SK-N-SH treated with all-trans-retinoic acid at 6 μM for 48 hours (cell line): ENCODE measurements around the gene NPIPB2.

Experiments
- ATAC-seq: fragments of 200-7000 bp; cut with Tn5 transposase; 3 replicates; pipeline ENCODE4 v1.9.1; 2020; ENCODE audit warnings: mild to moderate bottlenecking, moderate library complexity
- ISL1 ChIP-seq: fragments of 250-450 bp; sonication (Bioruptor Pico); IDR thresholded peaks from 2 replicates; pipeline ENCODE4 v2.1.2; 2022; ENCODE audit warnings: mild to moderate bottlenecking, moderate library complexity
- PPARA ChIP-seq: fragments of 250-450 bp; sonication (Bioruptor Pico); IDR thresholded peaks from 2 replicates; pipeline ENCODE4 v1.5.0; 2020; ENCODE audit warnings: mild to moderate bottlenecking, borderline replicate concordance
- ZFP30 ChIP-seq: fragments of 450-650 bp; formaldehyde crosslinking; IDR thresholded peaks from 2 replicates; pipeline ENCODE4 v1.5.0; 2022; ENCODE audit warnings: mild to moderate bottlenecking, moderate library complexity
- ZNF565 ChIP-seq: fragments of 450-650 bp; formaldehyde crosslinking; conservative IDR thresholded peaks from 2 replicates; pipeline ENCODE4 v1.5.0; 2020; ENCODE audit warnings: low read depth, mild to moderate bottlenecking, moderate library complexity

NPIPB2 gene

DNA sequence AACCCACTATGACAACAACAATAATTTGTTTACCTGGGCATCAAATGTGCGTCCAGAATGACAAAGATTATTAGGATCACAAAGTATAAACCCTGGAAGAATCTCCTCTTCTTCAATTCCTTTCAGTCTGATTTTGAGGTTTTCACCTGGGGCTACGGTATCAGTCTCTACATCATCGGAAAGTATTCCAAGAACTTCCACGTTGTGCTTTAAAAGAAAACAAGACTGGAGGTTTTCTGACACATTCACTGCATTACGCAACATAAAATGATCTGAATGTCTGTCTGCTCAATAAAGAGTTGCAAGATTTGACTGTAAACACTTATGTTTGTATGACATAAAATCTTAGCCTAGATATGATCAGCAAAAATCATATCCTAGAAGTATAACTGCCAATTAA, 64.5 kb downstream of the NPIPB2 start:
- TF ChIP-seq ZFP30 (CRISPR knock-in tag) (no peak), PPARA (CRISPR knock-in tag) (no peak), ZNF565 (CRISPR knock-in tag) (no peak), ISL1 (CRISPR knock-in tag) (no peak)
- ATAC-seq: no peak
